CD14-positive monocyte (primary cell): ENCODE data around the gene ENTPD7. TPM values are rescaled to one million over a fixed set of nuclear protein-coding genes. Genes with fewer than 3 reads are reported as not detected.

Source experiments
- DNase-seq, 3 donors: peaks; one replicate each; pipeline ENCODE4 v3.0.0-alpha.2; 2011 to 2022
- H2AFZ ChIP-seq: 2 replicates; pipeline ENCODE4 v1.6.0; 2012; ENCODE audit warnings: mild to moderate bottlenecking, low read depth, low read length, inconsistent platforms; ENCODE audit not compliant: insufficient read depth, poor library complexity, severe bottlenecking
- H3K27ac ChIP-seq, 2 donors: 1 replicate in 1 of 2; 2 replicates in 1 of 2; pipeline ENCODE4 v1.5.1; 2012 to 2013; ENCODE audit warnings: low read length in 2 of 2, control low read depth in 1 of 2, inconsistent platforms in 1 of 2, low read depth in 1 of 2, mild to moderate bottlenecking in 1 of 2
- H3K27me3 ChIP-seq, 2 donors: one replicate each; pipeline versions ENCODE4 v1.6.0 to v1.6.1; 2011 to 2013; ENCODE audit warnings: low read length in 2 of 2; ENCODE audit not compliant: control insufficient read depth in 2 of 2, insufficient read depth in 2 of 2
- H3K36me3 ChIP-seq, 2 donors: replicated peaks in 1 of 2; 1 replicate in 1 of 2; 2 replicates in 1 of 2; pipeline versions ENCODE4 v1.5.1 to v1.6.1; 2012 to 2013; ENCODE audit warnings: low read length in 2 of 2, control low read depth in 1 of 2, inconsistent platforms in 1 of 2, mild to moderate bottlenecking in 1 of 2; ENCODE audit not compliant: insufficient read depth in 2 of 2, control insufficient read depth in 1 of 2
- H3K4me1 ChIP-seq, 2 donors: 1 replicate in 1 of 2; 2 replicates in 1 of 2; pipeline versions ENCODE4 v1.5.1 to v1.6.1; 2012 to 2013; ENCODE audit warnings: low read length in 2 of 2, control low read depth in 1 of 2, inconsistent platforms in 1 of 2, mild to moderate bottlenecking in 1 of 2, moderate library complexity in 1 of 2; ENCODE audit not compliant: insufficient read depth in 2 of 2, control insufficient read depth in 1 of 2
- H3K4me2 ChIP-seq: replicated peaks from 2 replicates; pipeline ENCODE3; 2012; ENCODE audit warnings: low read length, moderate library complexity, mild to moderate bottlenecking; ENCODE audit not compliant: poor library complexity, severe bottlenecking; ENCODE audit errors: extremely low read depth
- H3K4me3 ChIP-seq, 3 experiments: fragments of 200-600 bp in 1 of 3; sonication (generic) in 1 of 3; replicated peaks in 1 of 3; 1 replicate in 2 of 3; 2 replicates in 1 of 3; pipeline ENCODE4 v1.5.1; 2011 to 2013; ENCODE audit warnings: low read length in 3 of 3, mild to moderate bottlenecking in 3 of 3, control low read depth in 2 of 3, low read depth in 2 of 3, inconsistent platforms in 1 of 3, moderate library complexity in 1 of 3
- H3K79me2 ChIP-seq: 2 replicates; pipeline ENCODE4 v1.6.0; 2012; ENCODE audit warnings: mild to moderate bottlenecking, control low read depth, inconsistent platforms, low read length, moderate library complexity; ENCODE audit not compliant: insufficient read depth
- H3K9ac ChIP-seq: 2 replicates; pipeline ENCODE4 v1.6.0; 2017; ENCODE audit warnings: low read length, mild to moderate bottlenecking; ENCODE audit not compliant: insufficient read depth, poor library complexity, severe bottlenecking
- H3K9me3 ChIP-seq, 2 donors: replicated peaks in 1 of 2; 1 replicate in 1 of 2; 2 replicates in 1 of 2; pipeline versions ENCODE4 v1.5.1 to v1.6.1; 2012 to 2013; ENCODE audit warnings: low read length in 2 of 2, control low read depth in 1 of 2; ENCODE audit not compliant: control insufficient read depth in 1 of 2, insufficient read depth in 1 of 2
- H4K20me1 ChIP-seq: 2 replicates; pipeline ENCODE4 v1.6.0; 2012; ENCODE audit warnings: mild to moderate bottlenecking, low read length, control low read depth, moderate library complexity; ENCODE audit not compliant: insufficient read depth
- H3K27ac Mint-ChIP-seq, 7 donors: one replicate each; pipeline ENCODE4 v1.8.0; 2020; ENCODE audit warnings: mild to moderate bottlenecking in 7 of 7, mixed read lengths in 7 of 7, moderate library complexity in 6 of 7, inconsistent platforms in 2 of 7
- H3K27me3 Mint-ChIP-seq, 3 donors: one replicate each; pipeline ENCODE4 v1.8.0; 2021 to 2022; ENCODE audit warnings: low read depth in 3 of 3, mild to moderate bottlenecking in 3 of 3, mixed read lengths in 3 of 3, moderate library complexity in 3 of 3, inconsistent platforms in 1 of 3
- H3K36me3 Mint-ChIP-seq, 2 donors: one replicate each; pipeline ENCODE4 v1.8.0; 2020; ENCODE audit warnings: mixed read lengths in 2 of 2, inconsistent platforms in 1 of 2, mild to moderate bottlenecking in 1 of 2
- H3K4me1 Mint-ChIP-seq: one replicate; pipeline ENCODE4 v1.8.0; 2020; ENCODE audit warnings: mild to moderate bottlenecking, mixed read lengths
- H3K4me3 Mint-ChIP-seq, 2 donors: one replicate each; pipeline ENCODE4 v1.8.0; 2020; ENCODE audit warnings: mild to moderate bottlenecking in 2 of 2, mixed read lengths in 2 of 2, moderate library complexity in 1 of 2
- H3K9me3 Mint-ChIP-seq, 7 donors: one replicate each; pipeline ENCODE4 v1.8.0; 2020 to 2022; ENCODE audit warnings: mixed read lengths in 7 of 7, mild to moderate bottlenecking in 6 of 7, moderate library complexity in 6 of 7, inconsistent platforms in 2 of 7
- WGBS: methylation state at CpG from one replicate; pipeline ENCODE4 v1.1.5; 2013; ENCODE audit warnings: missing lambda C conversion rate; ENCODE audit not compliant: insufficient coverage; 5-methylcytosine and 5-hydroxymethylcytosine counted together
- intact Hi-C, 2 donors: fragments of 100-400 bp; cut with micrococcal nuclease; formaldehyde crosslinking; loops; one replicate each; pipeline versions ENCODE4 v1.15.0 to v1.15.1; 2023
- polyA plus RNA-seq, 3 donors: library from polyadenylated mRNA; depleted of rRNA in 1 of 3; unstranded in 2 of 3; stranded (reverse) in 1 of 3; fragments of 300-500 nt in 2 of 3; fragments of >200 nt in 1 of 3; fragmentation: Illumina TruSeq in 2 of 3; gene quantifications; 1 replicate in 2 of 3; 2 replicates in 1 of 3; pipeline ENCODE4 v1.2.3, GENCODE V29; 2012 to 2021
- TF ChIP-seq, protein P1 (sequence below): fragments of 200-600 bp; IDR thresholded peaks from one replicate; pipeline ENCODE4 v1.8.0; 2022; ENCODE audit warnings: antibody characterized with exemption, mild to moderate bottlenecking

ENTPD7 gene
- polyA plus RNA-seq, 3 donors = 1.2 to 2.9 (median 2.2) TPM

DNA sequence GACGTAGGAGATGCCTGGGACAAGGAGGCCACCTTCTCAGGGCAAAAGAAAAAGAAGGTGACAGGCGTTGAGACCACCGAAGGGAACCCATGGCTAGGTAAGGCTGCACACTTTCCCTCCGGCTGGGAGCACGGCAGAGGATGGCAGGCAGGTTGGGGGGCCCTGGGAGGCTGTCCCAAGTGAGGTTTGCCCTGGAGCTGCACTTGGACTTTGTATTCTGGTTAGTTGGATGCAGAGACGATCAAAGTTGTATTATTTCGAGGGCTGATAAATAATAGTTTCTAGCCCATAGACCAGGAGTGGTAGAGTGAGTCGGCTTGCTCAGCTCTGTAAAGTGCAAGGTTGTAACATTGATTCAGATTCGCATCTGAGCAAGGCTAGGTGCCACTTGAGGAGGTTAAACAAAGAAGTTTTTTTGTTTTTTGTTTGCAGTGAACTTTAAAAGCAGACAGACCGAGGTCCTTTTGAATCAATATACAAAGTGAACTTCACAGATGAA, 608 bp downstream of the ENTPD7 start:
- H2AFZ ChIP-seq = peak overlapping the region; percentile 95
- intact Hi-C loops = loop anchor here (2.0 to 5.0 kb wide), 2 partner anchors 38 to 39 kb away; partner anchors contain the start of gene SLC25A28 (in 2 of the 2)
- H3K4me3 ChIP-seq = peak overlapping the region; percentile 80 to 96 (median 90)
- no peak for DNase-seq
- peaks cover 16% of the 10 kb centered on the region for H3K79me2 ChIP-seq
- WGBS = 9% methylated on average over 9 of the region's 10 CpGs
- Mint-ChIP-seq H3K27ac (peak overlapping the region; percentile 60 to 95 (median 88)), H3K36me3 (peaks cover 15 to 16% of the 10 kb centered on the region in 2 donors), H3K27me3 (peaks cover 0 to 5% (median 0%) of the 10 kb centered on the region in 3 donors), H3K4me3 (peak overlapping the region; percentile 86 to 95), H3K4me1 (peaks cover 55% of the 10 kb centered on the region), H3K9me3 (no peaks in the 10 kb centered on the region)
- peaks cover 0 to 17% of the 10 kb centered on the region in 2 donors for H3K36me3 ChIP-seq
- no peaks in the 10 kb centered on the region for H4K20me1 ChIP-seq
- no peaks in the 10 kb centered on the region for H3K9me3 ChIP-seq
- TF ChIP-seq, protein P1, sequence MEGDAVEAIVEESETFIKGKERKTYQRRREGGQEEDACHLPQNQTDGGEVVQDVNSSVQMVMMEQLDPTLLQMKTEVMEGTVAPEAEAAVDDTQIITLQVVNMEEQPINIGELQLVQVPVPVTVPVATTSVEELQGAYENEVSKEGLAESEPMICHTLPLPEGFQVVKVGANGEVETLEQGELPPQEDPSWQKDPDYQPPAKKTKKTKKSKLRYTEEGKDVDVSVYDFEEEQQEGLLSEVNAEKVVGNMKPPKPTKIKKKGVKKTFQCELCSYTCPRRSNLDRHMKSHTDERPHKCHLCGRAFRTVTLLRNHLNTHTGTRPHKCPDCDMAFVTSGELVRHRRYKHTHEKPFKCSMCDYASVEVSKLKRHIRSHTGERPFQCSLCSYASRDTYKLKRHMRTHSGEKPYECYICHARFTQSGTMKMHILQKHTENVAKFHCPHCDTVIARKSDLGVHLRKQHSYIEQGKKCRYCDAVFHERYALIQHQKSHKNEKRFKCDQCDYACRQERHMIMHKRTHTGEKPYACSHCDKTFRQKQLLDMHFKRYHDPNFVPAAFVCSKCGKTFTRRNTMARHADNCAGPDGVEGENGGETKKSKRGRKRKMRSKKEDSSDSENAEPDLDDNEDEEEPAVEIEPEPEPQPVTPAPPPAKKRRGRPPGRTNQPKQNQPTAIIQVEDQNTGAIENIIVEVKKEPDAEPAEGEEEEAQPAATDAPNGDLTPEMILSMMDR = no peak
- H3K9ac ChIP-seq = peak overlapping the region; percentile 81
- peak overlapping the region; percentile 81 for H3K4me2 ChIP-seq
- H3K4me1 ChIP-seq = peaks cover 45 to 52% of the 10 kb centered on the region in 2 donors
- peak overlapping the region; percentile 41 to 78 for H3K27ac ChIP-seq
- H3K27me3 ChIP-seq = no peaks in the 10 kb centered on the region

DNA sequence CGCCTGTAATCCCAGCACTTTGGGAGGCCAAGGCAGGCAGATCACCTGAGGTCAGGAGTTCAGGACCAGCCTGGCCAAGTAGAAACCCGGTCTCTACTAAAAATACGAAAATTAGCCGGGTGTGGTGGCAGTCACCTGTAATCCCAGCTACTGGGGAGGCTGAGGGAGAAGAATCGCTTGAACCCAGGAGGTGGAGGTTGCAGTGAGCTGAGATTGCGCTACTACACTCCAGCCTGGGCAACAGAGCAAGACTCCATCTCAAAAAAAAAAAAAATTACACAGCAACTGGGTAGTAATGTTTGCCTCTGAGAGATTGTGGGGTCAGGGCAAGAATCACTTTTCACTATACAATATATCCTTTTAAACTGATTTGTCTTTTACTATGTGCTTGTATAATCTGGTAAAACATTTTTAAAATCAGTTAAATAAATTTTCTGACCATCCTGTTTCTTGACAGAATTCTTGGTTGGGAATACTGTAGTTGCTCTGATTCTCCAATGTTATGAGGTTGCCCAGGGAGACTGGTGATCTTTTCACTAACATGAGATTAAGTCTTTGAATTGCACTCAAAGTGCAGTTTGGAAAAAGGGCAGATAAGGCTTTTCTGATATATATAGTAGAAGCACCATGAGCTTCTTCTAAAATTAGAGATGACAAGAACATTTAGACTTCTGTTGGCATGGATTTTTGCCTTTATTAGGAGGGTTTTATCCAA, 1.5 kb downstream of the ENTPD7 start:
- no peak overlapping the region for H3K4me3 Mint-ChIP-seq
- Histone ChIP-seq H3K27me3 (no peaks in the 10 kb centered on the region), H3K4me2 (no peak overlapping the region), H3K9ac (no peak overlapping the region), H2AFZ (no peak overlapping the region), H3K4me1 (peaks cover 36 to 43% of the 10 kb centered on the region in 2 donors), H3K36me3 (peaks cover 0 to 26% of the 10 kb centered on the region in 2 donors), H4K20me1 (no peaks in the 10 kb centered on the region), H3K4me3 (no peak overlapping the region), H3K27ac (no peak overlapping the region), H3K79me2 (peaks cover 16% of the 10 kb centered on the region), H3K9me3 (no peaks in the 10 kb centered on the region)
- no peak overlapping the region for H3K27ac Mint-ChIP-seq
- intact Hi-C loops = no loop called here
- TF ChIP-seq, protein P1 = no peak
- 99% methylated on average over 4 of the region's 6 CpGs for WGBS
- peaks cover 0 to 5% (median 0%) of the 10 kb centered on the region in 3 donors for H3K27me3 Mint-ChIP-seq
- peaks cover 48% of the 10 kb centered on the region for H3K4me1 Mint-ChIP-seq
- H3K9me3 Mint-ChIP-seq = no peaks in the 10 kb centered on the region
- DNase-seq = no peak
- peaks cover 22 to 25% of the 10 kb centered on the region in 2 donors for H3K36me3 Mint-ChIP-seq
